ENCODE results near the gene WEE2.
"Not testable (repeated sequence)": the region's sequence is repeated elsewhere in the genome, so short reads cannot be mapped to it uniquely, and the experiment has no call there.

Gene WEE2

GRCh38 chr7:141714571-141714970 lies 6.4 kb downstream of the WEE2 start:
- no peak for DNase-seq (ENCODE audit: low read depth in 3 of 3)

GRCh38 chr7:141715018-141715417 lies 6.9 kb downstream of the WEE2 start:
- no peak for DNase-seq (ENCODE audit: low read depth in 3 of 3)

GRCh38 chr7:141715794-141716689 lies 7.9 kb downstream of the WEE2 start:
- no peak for DNase-seq (ENCODE audit: low read depth in 3 of 3)

- no peak for DNase-seq (ENCODE audit: low read depth in 3 of 3)
These were observed 9.3 kb downstream of the WEE2 start for GRCh38 chr7:141717450-141717849.

- DNase-seq (ENCODE audit: low read depth in 3 of 3): no peak
These were observed 14.4 kb downstream of the WEE2 start for GRCh38 chr7:141722529-141722928.

- DNase-seq (ENCODE audit: low read depth in 3 of 3): no peak
These were observed 20.9 kb downstream of the WEE2 start for GRCh38 chr7:141729020-141729419.

GRCh38 chr7:141731476-141732149 lies 23.5 kb downstream of the WEE2 start:
- DNase-seq (ENCODE audit: low read depth in 3 of 3): no peak

- no peak for DNase-seq (ENCODE audit: low read depth in 3 of 3)
These were observed 29.1 kb downstream of the WEE2 start for GRCh38 chr7:141737118-141737835.

- peak; percentile 65 to 88 (median 87) for DNase-seq (ENCODE audit: low read depth in 3 of 3)
These were observed 29.9 kb downstream of the WEE2 start, which contains the start of gene SSBP1 for GRCh38 chr7:141737836-141738591. TSS of gene SSBP1 (plus strand) at chr7:141738358. CDS start at chr7:141739167, 809 bp downstream.

- no peak for DNase-seq (ENCODE audit: low read depth in 3 of 3)
These were observed 30.4 kb downstream of the WEE2 start for GRCh38 chr7:141738592-141739013.

- no peak for DNase-seq (ENCODE audit: low read depth in 3 of 3)
These were observed 31.1 kb downstream of the WEE2 start for GRCh38 chr7:141739250-141739649.

GRCh38 chr7:141742229-141742628 lies 34.1 kb downstream of the WEE2 start:
- DNase-seq (ENCODE audit: low read depth in 3 of 3): no peak

GRCh38 chr7:141744131-141744530 lies 36.0 kb downstream of the WEE2 start:
- no peak for DNase-seq (ENCODE audit: low read depth in 3 of 3)

- no peak for DNase-seq (ENCODE audit: low read depth in 3 of 3)
These were observed 40.2 kb downstream of the WEE2 start for GRCh38 chr7:141748396-141748795.

GRCh38 chr7:141751904-141752303 lies 43.8 kb downstream of the WEE2 start:
- DNase-seq (ENCODE audit: low read depth in 3 of 3): not testable (repeated sequence)

GRCh38 chr7:141752634-141753033 lies 44.5 kb downstream of the WEE2 start:
- DNase-seq (ENCODE audit: low read depth in 3 of 3): no peak

- no peak for DNase-seq (ENCODE audit: low read depth in 3 of 3)
These were observed 46.8 kb downstream of the WEE2 start for GRCh38 chr7:141754939-141755338.

- no peak for DNase-seq (ENCODE audit: low read depth in 3 of 3)
These were observed 55.6 kb downstream of the WEE2 start, which contains the start of gene TAS2R3 for GRCh38 chr7:141763797-141764196. TSS of gene TAS2R3 (plus strand) at chr7:141764097. CDS start at chr7:141764159, 62 bp downstream.

- DNase-seq (ENCODE audit: low read depth in 3 of 3): not testable (repeated sequence)
These were observed 62.0 kb downstream of the WEE2 start for GRCh38 chr7:141770083-141770583.

GRCh38 chr7:141776374-141776773 lies 68.2 kb downstream of the WEE2 start, which contains the start of gene TAS2R4:
TSS of gene TAS2R4 (plus strand) at chr7:141776674. CDS start at chr7:141778489, 1,815 bp downstream.
- no peak for DNase-seq (ENCODE audit: low read depth in 3 of 3)

Measured in stimulated activated CD4-positive, alpha-beta T cell treated with anti-CD3 and anti-CD28 coated beads, TNF-alpha, amount 100 ng/mL, for 4 hours (primary cell).